ENCODE data around the gene SNHG17.
"Not testable (repeated sequence)": the region's sequence is repeated elsewhere in the genome, so short reads cannot be mapped to it uniquely, and the experiment has no call there.

SNHG17 gene

DNA sequence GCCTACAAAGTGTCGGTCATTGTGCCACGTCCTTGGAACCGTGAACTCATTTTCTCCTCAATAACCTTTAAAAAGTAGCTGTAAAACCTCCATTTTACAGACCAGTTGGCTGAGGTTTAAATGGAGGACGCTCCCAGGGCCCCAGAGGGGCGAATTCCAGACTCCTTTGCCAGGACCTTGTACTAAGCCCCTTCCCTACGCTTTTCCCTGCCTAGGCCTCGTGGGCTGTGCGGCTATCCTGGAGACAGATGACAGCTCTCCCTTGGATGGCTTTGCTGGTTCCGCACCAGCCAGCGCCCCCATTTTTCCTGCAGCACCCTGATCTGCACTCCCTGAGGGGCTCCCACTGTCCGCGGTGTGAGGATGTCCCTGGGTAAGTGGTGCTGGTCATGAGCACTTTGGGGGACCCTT, 12.1 kb upstream of the SNHG17 start:
- DNase-seq: no peak

DNA sequence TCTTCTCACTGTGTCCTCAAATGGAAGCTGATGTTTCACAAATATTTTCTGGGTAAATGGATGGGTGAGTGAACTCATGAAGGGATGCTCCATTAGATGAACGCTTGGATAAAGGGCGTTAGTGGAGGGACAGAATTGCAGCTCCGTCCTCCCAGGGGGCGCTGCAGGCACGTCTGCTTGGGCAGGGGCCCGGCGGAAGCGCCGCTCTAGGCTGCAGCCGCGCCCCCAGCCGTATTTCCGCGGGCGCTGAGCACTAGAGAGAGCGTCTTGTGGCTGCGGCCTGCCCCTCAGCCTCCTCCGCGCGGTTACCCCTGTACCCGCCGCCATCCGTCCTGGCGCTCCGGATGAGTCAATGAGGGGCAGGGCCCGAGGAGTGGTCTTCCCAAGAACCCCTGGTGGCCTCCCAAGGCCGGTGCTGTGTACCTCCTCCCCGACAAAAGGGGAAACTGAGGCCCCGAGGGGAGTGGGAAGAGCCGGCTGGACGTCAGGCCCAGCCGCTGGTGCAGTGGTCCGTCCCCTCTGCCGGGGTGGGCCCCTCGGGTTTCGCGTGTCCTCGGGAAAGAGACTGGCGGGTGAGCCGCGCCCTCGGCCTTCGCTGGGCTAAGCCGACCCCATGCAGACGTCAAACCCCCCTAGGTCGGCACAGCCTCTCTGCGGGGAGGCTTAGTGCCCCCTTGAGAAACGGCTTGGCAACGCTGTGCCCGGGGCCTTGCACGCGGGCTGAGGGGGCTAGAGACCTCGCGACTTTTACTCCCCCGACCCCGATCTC, 11.5 kb upstream of the SNHG17 start:
- DNase-seq: peak; percentile 96

DNA sequence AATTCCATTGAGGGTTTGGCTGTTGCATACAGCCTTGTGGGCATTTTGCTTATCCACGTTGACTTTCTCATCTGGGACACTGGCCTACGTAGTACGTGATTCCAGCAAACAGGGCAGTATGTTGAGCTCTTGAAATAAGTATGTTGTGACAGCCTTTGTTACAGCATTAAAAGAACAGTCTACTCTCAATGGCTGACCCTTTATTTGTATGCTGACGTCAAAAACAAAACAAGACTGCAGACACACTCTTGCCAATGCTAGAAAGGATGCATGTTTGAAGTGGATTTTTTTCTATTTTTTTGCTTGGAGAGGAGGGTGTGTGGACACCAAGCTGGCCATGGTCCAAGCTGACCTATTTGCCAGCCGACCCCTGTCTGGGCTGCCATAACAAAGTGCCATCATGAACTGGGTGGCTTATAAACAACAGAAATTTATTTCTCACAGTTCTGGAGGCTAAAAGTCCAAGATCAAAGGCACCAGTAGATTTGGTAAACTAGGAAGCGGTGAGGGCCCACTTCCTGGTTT, 10.8 kb upstream of the SNHG17 start:
- DNase-seq: no peak

DNA sequence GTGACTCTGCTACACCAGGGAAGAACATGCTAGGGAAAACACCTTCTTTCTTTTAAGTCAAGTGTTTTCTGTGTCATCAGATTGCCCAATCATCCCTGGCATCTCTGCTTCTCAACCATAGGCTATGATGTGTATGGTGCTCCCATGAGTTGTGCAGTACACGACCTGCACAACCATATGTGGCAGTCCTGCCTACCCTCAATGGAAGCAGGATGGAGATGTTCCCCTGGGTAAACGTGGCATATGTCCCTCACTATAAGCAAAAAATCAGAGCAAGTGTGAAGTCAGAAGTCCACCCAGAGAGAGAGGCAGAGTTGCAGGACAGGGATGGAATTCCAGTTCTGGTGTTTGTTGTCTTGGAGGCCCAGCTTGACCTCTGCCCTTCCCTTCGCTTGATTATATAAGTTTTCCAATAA, 10.3 kb upstream of the SNHG17 start:
- no peak for DNase-seq

DNA sequence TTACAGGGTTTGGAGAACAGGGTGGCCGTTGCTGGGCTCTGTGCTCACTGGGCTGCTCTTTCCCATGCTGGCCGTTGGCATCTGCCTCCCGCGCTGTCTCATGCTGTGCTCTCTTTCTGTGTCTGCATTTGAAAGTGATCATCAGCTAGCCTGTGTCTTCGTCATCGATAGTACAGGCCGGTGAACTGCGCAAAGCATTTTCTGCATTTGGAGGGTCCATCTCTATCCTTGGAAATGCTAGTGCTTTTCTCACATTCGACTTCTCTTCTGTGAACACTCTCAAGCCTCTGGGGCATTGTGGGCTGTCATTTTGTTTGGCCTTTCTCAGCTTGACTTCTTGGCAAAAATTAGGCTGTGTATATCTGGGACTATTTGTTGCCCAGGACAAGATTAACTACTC, 6.8 kb upstream of the SNHG17 start:
- DNase-seq: no peak

DNA sequence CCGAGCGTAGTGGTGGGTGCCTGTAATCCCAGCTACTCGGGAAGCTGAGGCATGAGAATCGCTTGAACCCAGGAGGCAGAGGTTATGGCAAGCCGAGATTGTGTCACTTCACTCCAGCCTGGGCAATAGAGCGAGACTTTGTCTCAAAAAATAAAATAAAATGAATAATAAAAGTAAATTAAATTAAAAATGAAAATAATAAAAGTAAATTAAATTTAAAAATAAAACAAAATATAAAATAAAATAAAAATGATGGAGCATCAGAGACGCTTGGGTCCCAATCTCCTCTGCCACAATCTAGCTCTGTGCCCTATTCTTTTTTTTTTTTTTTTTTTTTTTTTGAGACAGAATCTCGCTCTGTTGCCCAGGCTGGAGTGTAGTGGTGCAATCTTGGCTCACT, 6.0 kb upstream of the SNHG17 start:
- not testable (repeated sequence) for DNase-seq

DNA sequence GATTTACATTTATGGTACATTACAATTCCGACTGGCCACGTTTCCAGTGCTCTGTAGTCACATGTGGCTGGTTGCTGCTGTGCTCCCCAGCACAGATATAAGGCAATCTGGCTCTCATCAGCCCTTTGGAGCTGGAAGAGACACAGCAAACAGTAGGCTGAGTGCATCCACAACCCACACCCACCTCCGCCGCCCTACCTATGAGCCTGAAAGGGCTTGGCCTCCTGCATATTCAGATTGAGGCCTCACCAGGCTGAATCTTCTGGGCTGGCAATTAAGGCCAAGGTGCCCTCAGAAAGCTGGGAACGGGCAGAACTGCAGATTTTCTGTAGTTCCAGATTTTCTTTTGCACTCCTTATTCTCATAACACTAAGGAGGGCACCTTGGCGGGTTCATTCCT, 2.7 kb upstream of the SNHG17 start:
- DNase-seq: no peak

DNA sequence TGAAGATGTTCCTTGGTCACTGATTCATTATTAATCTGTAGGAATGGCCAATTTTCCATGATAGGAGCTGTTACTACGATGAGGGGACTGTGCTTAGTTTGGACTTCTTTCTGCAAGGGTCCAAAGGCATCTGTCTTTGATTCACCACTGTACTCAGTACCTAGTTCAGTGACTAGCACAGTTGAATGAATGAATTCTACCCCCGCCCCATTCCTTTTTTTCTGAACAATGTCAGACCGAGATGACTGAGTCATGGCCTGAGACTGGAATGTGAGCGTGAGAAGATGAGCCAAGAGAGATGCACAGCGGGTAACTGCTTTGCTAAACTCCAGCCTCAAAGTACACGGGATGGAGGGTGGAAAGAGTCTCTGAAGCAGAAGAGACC, 419 bp upstream of the SNHG17 start:
- no peak for DNase-seq

DNA sequence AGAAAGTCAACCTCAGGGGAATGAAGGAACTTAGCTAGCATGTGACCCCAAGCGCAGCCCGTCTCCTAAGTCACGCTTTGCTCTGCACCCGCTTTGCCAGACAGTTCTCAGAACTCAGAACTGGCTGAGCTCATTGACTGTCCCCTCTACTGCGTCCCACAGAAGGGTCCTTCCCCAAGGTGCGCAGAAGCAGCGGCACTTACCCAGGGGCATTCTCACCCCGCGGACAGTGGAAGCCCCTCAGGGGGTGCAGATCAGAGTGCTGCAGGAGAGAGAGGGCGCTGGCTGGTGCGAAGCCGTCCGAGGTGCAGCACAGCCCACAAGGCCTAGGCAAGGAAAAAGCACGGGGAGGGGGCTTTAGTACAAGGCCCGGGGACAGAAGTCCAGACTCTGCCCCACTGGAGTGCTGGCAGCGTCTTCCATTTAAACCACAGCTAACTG, 807 bp downstream of the SNHG17 start:
- peak; percentile 16 for DNase-seq

DNA sequence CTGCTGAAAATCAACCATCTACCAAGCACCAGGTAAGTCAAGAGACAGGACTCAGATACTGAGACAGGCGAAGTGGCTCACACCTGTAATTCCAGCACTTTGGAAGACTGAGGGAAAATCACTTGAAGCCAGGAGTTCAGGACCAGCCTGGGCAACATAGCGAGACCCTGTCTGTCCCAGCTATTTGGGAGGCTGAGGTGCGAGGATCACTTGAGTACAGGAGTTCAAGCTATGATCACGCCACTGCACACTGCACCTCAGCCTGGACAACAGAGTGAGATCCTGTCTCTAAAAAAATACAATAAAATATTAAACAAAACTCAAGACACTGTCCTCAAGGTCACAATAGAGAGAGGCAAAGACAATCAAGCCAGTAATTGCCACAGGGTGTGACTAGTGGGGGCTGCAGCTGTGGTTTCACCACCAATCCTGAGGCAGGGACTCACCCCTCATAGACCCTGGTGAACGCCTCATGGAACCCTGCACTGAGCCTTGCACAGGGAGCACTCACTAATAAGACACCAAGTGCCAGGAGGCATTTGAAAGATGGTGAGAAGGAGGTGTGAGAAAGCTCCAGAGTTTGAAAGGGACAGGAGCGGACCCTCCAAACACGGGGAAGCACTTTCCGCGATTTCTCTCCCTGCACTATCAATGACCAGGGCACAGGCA, 1.7 kb downstream of the SNHG17 start:
- DNase-seq: no peak

DNA sequence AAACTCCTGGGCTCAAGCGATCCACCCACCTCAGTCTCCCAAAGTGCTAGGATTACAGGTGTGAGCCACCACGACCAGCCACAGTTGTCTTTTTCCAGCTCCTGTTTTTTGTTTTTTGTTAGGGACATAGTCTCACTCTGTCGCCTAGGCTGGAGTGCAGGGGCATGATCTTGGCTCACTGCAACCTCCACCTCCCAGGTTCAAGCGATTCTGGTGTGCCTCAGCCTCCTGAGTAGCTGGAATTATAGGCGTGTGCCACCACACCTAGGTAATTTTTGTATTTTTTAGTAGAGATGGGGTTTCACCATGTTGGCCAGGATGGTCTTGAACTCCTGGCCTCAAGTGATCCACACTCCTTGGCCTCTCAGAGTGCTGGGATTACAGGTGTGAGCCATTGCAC, 2.3 kb downstream of the SNHG17 start:
- DNase-seq: not testable (repeated sequence)

DNA sequence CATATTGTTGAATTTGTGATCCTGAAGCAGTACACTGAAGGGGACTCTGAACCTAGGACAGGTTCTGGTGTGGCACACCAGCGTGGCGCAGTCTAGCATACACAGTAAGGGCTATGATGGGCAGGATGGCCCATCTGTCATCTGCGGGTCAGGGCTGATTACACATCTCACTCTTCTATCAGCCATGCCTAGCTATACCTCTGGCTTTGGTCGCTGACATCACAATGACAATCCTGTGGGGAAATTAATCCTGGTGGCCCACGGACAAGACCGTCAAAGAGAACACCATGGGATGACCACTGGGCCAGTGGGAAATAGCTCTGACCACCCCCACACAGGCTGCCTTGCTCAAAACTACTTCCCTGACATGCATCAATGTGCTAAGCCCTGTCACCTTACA, 2.8 kb downstream of the SNHG17 start:
- no peak for DNase-seq

DNA sequence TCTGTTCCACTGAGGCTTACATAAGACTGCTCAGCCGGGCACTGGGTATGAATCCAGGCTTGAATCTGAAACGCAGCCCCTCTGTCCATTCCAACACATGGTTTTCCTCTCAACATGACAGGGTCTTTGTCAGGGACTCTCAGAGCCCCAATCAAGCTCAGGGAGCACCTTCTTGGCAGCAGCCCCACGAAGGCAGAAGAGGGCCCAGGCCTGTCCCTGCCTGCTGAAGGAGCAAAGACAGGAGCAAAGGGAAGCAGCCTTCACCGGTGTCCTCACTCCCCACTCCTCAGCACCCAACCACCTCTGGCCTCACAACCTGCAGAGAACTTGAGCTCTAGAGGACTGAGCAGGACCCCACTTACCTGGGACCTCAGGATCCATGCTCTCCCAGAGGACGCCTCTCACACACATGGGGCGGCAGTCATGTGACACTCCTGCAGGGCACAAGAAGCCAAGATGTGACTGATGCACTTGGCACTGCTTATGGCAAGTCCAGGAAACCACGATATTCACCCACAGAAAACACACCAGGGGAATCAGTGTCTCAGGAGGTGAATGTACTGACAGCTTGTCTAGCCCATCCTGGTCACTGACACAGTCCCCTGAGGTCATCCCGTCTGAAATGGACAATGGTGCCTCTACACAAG, 4.3 kb downstream of the SNHG17 start:
- no peak for DNase-seq

DNA sequence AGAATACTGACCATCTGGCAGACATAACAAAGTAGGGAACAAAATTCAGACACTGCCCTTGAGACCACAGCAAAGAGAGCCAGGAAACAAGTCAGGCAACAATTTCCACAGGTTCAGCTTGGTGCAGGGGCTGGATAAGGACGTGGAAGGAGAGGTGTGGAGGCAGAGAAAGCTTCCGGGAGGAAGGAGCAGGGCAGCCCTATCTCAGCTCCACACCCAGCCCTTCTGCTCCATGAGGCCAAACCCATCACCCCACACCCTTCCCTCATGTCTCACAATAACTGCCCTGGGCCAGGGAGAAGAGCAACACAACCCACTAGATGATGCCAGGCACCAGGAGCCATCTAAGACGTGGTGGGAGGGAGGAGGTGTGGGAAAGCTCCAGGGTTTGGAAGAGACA, 5.8 kb downstream of the SNHG17 start:
- no peak for DNase-seq

DNA sequence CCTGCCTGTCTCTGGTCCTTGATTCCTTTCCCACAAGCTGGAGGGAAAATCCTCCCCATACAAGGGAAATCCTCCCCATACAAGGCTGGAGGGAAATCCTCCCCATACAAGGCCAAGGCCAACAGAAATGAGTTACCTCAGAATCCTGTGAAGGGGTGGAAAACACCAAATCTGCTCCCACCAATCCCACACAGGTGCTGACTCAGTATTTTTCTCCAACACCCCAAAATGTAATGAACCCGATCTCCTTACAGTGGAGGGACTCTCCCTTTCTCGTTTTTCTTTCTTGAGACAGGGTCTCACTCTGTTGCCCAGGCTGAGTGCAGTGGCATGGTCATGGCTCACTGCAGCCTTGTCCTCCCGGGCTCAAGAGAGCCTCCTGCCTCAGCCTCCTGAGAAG, 6.3 kb downstream of the SNHG17 start:
- DNase-seq: no peak

DNA sequence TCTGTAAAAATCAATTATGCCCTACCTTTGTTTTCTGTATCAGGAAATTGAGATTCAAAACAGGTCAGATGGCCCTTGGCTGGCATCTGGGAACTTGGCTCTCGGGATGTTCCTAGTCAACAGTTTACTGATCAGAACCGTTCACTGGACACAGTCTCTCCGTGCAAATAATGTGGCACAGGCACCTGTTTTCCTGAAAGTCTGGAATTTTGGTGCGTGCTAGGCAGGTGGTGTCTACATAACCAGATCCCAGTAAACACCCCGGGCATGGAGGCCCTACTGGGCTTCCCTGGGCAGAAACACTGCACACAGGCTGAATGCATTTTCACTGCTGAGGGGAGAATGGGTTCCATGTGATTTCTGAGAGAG, 7.5 kb downstream of the SNHG17 start:
- no peak for DNase-seq

DNA sequence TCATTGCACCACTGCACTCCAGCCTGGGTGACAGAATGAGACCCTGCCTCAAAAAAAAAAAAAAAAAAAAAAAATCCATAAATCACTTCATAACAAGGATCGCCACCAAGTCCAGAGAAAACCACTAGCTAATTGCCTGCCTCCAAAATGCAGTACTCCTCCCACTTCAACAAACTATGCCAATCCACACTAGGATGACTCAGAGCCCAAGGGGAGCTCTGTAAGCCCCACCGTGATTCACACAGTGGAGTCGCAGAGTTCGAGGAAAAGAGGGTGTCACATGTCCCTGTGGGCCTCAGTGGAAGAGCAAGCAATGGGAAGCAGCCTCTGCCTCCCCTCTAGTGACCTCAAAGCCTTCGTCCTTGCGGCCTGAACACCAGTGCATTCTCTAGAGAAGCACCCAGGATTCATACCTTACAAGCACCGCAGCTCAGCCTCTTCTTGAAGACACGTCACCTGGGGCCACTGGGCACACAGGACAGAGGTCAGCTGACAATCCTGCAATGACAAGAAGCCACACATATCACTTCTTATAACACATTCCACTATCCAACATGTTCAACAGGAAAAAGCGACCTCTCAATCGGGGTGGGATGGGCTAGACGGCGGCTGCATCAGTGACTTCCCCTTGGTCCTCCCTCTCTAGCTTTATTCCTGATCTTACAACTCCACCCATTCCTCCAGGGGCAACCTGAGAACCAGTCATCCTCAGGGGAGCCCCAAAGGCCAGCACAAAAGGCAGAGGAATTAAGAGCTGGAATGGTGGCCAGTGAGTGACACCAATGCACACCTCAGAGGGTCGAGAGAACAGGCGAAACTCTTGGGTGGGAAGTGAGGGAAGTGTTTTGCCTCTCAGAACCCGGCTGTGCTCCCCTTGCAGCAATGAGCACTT, 8.9 kb downstream of the SNHG17 start:
- no peak for DNase-seq

DNA sequence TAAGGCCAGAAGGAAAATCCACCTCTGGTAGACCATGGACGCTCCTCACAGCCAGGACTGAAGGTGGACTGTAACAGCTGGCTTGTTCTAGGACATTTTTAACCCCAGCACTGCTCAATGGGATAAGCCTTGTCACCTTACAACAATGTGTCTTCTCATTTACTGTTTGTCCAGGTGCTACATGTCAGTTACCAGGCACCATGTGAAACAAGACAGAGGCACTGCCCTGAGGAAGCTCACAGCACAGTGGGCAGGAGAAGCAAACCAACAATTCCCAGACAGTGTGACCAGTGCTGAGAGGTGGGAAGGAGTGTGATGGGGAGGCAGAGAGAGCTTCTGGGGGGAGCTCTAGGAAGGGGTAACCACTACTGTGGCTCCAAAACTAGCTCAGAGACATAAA, 10.7 kb downstream of the SNHG17 start:
- no peak for DNase-seq

DNA sequence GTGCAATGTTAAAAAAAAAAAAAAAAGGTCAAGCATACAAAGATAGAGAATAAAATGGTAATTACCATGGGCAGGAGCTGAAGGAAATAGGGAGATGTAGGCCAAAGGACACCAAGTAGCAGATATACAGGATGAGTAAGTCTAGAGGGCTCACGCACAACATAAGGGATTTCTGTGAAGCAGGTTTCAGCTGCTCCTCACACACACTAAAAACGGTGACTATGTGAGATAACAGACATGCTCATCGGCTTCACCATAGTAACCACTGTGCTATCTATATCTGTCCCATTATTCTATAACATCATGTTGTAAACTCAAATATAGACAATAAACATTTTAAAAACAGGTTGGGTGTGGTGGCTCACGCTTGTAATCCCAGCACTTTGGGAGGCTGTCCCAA, 11.6 kb downstream of the SNHG17 start:
- DNase-seq: no peak

DNA sequence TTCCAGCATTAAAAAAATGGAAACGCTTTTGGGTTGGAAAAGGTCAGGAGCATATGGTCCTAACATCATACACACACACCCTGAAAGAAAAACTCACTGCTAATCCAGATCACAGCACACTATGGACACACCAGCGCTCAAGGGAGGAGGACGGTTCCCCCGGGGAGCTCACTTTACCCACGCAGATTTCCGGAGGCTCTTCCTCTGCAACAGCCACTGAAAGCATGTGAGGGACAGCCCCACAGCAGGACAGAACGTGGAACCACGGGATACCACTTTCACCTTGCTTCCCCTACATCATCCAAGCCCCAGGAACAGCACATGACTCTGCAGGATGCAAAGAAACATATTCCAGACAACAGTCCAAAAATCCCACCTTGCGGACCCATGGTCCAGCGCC, 13.2 kb downstream of the SNHG17 start:
- DNase-seq: no peak

DNA sequence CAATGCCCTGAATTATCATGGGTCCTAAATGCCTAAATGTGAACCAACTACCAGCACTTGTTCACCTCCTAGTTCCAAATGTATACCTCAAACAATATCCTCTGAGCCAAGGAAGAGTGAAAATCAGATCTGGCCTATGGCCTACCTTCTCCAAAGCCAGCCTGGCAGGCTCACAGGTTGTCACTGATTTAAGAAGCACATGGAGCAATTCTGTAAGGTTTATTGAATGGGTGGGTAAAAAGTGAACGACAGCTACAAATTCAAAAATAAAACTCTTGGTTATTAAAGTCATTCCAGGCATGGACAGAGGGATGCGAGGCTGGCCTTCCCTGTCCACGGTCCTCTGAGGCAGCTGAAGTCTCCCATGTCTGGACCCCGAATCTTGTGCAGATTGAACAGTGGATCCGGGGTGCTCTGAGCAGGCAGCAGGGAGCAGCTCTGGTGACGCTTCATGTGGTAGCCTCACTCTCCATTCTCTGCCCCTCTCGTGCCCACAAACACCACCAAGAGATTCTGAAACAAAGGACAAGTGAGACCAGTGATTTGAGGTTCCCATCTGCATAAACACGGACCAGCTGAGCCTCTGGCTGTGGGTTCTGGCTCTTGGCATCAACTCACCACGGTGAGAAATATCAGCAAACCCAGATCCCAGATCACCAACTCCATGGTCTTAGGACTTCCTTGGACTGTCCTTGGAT, 14.6 kb downstream of the SNHG17 start:
- no peak for DNase-seq

DNA sequence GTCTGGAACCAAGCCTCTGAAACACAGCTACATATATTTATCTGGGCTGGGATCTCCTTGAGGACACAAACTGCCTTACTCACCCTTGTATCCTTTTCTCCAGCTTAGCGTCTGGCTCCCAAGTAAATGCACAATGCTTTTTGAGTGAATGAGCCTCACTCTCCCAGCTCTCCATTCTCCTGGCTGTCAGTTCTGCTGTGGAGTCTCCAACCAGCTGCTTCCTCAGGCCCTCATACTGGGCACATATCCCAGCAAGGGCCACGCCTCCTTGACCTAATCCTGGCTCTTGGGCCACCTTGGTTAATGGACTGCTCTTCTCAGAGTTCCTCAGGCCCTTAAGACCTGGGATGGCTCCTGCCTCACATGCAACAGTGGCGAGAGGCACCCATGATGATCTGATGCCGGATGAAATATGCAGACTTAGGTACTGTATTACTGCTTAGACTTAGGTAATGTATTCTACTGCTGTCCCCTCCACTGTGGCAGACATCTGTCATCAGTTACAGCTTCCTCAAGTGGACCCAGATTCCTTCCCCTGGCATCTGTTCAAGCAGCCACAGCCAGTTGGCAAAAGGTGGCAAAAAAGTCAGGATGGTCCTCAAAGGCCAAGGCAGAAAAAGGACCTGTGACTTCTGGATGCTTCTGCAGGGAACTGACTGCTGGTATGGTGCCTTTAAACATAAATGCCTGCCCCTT, 16.5 kb downstream of the SNHG17 start:
- DNase-seq: no peak
